NCI-H2171 (cell line): ENCODE results near the gene USH1G.
"Not testable (repeated sequence)": the region's sequence is repeated elsewhere in the genome, so short reads cannot be mapped to it uniquely, and the experiment has no call there.

Source experiments
- DNase-seq: peaks from one replicate; lab custom pipeline; 2025; lab: John Stamatoyannopoulos, UW

The USH1G gene

GRCh38 chr17:74930535-74931036, 7.5 kb upstream of the USH1G start:
- DNase-seq: no peak

- no peak for DNase-seq
Observed at GRCh38 chr17:74928786-74929185, 5.7 kb upstream of the USH1G start.

DNA sequence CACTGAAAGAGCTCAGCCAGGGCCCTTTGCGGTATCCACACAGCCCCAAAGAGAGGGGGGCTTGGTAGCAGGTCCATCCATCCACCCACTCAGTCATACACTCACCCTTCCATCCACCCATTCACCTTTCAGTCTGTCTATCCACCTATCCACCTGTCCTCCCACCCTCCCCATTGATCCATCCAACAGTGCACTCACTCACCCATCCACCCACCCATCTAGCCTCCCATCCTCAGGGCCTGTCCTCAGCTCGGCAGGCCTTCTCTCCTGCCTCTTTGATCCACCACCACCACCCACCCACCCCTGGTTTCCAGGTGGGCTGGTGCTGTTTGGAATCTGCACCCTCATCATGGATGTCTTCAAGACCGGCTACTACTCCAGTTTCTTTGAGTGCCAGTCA, 2.2 kb upstream of the USH1G start:
- no peak for DNase-seq

GRCh38 chr17:74924250-74924948, 1.3 kb upstream of the USH1G start, which contains the start of gene OTOP2:
Gene OTOP2 (plus strand): TSS chr17:74924273. CDS start chr17:74924633, 360 bp downstream.
- no peak for DNase-seq

GRCh38 chr17:74923538-74924249, 639 bp upstream of the USH1G start:
- no peak for DNase-seq

- DNase-seq: no peak
Observed at GRCh38 chr17:74922172-74922571, 883 bp downstream of the USH1G start.

DNA sequence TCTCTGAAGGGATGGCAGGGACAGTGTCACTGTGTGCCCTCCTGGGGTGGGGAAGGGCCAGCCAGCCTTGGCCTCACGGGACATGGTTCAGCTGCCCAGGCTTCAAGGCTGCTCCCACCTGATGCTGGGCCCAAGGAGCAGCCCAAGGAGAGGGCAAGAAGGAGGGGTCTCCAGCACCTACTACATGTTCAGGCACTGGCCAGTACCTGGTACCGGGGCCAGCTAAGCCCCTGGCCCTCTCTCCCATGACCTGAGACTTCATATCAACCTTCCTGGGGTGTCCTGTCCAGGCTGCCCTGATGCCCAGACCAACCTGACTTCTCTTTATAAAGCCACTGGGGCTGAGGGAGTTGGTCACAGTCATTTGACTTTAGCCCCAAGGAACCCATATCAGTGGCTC, 1.3 kb downstream of the USH1G start:
- DNase-seq: no peak

DNA sequence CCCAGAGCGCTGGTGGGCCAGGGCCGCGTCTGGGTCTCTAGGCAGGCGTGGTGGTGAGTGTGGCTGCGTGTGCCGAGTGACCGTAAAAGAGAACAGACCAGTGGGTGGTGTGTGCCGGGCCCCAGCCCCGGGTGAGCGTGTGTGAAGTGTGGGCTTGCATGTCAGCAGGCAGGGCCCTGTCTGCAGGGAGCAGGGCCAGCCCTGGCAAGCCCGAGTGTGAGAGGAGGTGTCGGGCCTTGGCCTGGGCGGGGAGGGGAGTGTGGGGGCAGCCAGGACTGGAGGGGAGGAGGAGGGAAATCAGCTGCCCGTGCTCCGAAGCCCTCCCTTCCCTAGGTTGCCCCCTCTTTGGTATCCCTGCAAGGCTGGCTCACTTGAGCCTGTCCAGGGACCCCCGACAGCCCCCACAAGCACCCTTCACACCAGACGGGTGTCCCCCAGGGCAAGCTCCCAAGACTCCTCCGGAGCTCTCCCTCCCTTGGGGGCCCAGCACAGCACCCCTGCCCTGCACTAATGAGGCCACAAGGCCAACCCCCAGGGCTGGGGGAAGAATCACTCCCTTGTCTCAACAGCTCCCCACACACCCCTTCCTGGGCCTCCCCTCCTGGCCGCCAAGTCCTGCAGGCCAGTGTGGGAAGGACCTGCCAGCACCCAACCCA, 1.9 kb downstream of the USH1G start:
- peak; percentile 39 for DNase-seq

DNA sequence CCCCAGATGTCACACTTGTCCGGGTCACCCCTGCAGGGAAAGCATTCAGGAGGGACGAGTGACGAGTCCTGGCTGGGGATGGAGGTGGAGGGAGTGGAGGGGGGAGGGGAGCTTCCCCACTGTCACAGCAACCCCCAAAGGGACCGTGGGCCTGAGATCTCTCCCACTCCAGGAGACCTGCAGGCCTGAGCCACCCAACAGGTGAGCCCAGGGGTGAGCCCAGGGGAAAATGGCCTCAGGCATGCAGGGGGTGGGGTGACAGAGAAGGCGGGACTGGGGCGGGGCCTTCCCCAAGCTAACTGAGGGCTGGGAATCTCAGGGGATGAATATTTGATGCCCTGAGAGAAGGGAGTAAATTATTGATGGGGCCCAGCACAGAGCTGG, 2.4 kb downstream of the USH1G start:
- DNase-seq: peak; percentile 56

GRCh38 chr17:74920306-74920620, 2.8 kb downstream of the USH1G start:
- DNase-seq: no peak

DNA sequence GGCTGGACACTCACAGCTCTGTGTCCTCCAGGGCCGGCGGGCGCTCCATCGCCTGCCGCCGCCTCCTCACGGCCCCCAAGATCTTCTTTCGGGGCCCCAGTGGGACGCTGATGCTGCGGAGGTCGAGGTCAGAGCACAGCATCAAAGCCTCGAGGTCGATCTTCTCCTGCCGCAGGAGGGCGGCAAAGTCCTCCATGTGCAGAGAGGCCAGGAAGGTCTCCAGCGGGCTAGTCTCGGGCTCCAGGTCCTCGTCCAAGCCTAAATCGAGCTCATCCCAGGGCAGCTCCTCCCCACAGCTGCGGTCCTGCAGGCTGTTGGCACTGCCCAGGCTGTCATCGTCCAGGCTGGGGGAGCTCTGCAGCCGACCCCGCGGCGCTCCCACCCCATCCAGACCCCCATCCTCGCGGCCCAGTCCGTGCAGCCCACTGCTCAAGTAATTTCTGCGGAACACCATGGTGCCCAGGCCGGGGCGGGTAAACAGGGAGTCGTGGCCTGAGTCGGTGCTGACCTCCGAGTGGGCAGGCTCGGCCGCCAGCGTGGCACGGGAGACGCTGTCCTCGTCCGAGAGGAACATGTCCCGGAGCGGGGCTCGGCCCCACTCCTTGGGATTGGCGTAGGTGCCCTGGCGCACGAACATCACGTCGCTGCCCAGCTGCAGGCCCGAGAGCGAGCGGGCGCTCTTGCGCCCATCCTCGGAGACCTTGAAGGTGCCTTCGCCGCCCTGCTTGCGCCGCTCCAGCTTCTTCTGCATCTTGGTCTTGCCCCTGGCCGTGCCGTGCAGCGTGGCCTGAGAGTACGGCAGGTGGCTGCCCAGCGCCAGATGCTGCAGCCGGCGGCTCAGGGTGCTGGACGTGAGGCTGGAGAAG, 3.4 kb downstream of the USH1G start:
- DNase-seq: no peak

GRCh38 chr17:74918906-74919305, 4.1 kb downstream of the USH1G start:
- DNase-seq: no peak

DNA sequence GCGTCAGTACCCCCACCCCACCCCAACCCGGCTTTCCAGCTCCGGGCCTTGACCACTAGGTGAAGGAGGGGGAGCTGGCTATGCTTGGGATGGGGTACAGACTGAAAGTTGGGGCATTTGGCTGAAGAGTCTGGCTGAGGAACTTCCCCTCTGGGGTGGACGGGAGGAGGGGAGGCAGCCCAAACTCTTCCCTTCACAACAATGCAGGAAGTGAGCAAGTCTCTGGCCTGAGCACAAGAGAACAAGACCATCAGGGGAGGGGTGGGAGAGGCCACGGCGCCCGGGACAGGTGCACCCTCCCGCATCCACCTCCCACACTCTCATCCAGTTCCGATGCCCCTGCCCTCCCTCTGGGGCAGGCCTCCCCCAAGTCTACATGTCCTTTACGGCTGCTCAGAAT, 5.6 kb downstream of the USH1G start:
- DNase-seq: no peak

GRCh38 chr17:74916851-74917199, 6.2 kb downstream of the USH1G start:
- no peak for DNase-seq

DNA sequence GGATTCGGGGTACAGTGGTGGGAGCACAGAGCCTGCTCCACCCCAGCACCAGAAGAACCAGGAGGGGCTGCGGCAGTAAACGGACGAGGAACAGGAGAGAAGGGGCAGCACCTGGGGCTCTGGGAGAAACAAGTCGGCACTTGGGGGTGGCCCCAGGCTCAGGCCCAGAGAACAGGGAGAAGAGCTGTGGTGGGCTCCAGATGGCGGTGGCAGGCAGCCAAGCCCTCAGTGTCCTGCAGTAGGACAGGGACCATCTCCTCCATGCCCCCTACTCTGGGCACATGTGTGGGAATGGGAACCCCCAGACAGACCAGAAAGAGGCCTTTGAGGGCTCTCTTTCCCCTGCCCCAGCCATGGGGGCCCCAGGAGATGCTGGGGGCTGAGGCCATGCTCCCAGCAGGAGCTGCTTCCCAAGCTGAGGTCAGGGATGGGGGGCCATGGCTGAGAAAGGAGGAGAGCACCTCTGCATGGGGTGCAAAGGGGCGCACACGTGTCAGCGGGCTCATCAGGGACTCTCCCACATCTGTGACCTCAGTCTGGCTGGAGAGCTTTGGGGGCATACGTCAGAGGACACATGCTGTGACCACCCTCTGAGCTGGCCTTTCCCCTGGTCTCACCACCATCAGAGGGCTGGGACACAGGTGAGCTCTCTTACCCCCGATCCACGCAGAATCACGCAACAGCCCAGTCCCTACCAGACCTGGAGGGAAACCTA, 6.8 kb downstream of the USH1G start:
- DNase-seq: no peak

DNA sequence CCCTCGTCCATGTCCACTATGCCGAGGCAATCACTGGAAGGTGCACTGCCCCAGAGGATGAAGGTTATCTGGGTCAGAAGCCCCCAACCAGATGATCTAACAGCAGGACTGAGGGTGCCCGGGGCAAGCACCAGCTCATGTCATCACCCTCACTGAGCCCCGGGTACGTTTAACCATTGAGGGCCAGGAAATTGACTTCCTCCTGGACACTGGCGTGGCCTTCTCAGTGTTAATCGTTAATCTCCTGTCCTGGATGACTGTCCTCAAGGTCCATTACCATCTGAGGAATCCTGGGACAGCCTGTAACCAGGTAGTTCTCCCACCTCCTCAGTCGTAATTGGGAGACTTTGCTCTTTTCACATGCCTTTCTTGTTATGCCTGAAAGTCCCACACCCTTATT, 11.6 kb downstream of the USH1G start:
- not testable (repeated sequence) for DNase-seq

DNA sequence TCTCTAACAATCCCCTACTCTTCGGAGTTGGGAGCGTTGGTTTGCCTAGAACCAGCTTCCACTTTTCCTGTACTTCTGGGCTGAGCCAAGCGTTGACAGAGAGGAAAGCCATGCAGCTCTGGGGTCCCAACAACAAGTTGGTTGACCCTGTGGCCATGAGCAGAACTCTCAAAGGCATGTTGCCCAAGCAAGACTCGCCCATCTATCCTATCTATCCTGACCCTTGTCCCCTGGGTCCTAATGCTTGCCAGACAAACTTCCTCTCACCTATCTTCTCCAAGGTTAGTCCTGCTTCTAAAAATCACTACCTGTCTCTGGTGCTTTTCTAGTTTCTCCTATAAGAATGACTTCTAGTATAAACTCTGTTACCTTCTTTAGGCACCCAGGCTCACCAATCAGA, 14.0 kb downstream of the USH1G start:
- not testable (repeated sequence) for DNase-seq

- no peak for DNase-seq
Observed at GRCh38 chr17:74907012-74907411, 16.0 kb downstream of the USH1G start.

GRCh38 chr17:74906214-74906793, 16.8 kb downstream of the USH1G start:
- DNase-seq: not testable (repeated sequence)

GRCh38 chr17:74904687-74905409, 18.2 kb downstream of the USH1G start:
- DNase-seq: no peak

GRCh38 chr17:74903671-74904070, 19.4 kb downstream of the USH1G start:
- no peak for DNase-seq
